Dermis blood vessel endothelial cell (primary cell): ENCODE results near the gene ZNF804A. TPM values are rescaled to one million over a fixed set of nuclear protein-coding genes. Genes with fewer than 3 reads are reported as not detected.
A peak's percentile ranks its signal among the peaks of the same experiment; 100 is the strongest.
"Not testable (repeated sequence)": the region's sequence is repeated elsewhere in the genome, so short reads cannot be mapped to it uniquely, and the experiment has no call there.

Source experiments
- DNase-seq: peaks from one replicate; pipeline ENCODE4 v3.0.0; 2010
- total RNA-seq: library from RNA; depleted of rRNA; stranded (reverse); fragments of >200 nt; gene quantifications from 2 replicates; pipeline ENCODE4 v1.2.3, GENCODE V29; 2014

The ZNF804A gene
- total RNA-seq, 1 donor from 2014 or later, result not detected

DNA sequence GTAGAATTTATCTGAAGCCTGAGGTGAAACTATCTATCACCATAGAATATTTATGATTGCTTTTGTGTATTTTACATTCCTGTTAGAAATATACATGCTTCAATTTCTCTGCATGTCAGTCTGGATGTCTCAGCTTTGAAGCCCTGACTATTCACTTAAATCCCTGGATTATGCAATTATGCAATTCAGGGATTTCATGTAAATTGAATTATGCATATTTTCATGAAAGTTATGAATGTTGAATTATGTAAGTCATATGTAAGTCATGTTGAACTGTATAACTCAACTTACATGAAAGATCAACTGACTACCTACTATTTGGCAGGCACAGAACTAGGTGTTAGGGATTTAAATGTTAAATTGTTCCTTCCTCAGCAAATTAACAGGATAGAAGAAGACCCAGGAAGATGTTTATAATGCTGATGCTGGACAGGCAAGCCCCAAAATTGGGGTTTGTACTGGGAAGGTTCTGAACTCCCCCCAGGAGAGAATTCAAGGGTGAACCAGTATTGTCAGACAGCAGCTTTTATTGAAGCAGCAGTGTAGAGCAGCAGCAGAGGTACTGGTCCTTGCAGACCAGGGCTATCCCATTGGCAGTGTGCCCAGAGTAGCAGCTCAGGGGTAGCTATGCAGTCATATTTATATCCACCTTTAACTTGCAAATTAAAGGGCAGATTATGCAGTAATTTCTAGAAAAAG, 236.5 kb downstream of the ZNF804A start:
- DNase-seq, result no peak

DNA sequence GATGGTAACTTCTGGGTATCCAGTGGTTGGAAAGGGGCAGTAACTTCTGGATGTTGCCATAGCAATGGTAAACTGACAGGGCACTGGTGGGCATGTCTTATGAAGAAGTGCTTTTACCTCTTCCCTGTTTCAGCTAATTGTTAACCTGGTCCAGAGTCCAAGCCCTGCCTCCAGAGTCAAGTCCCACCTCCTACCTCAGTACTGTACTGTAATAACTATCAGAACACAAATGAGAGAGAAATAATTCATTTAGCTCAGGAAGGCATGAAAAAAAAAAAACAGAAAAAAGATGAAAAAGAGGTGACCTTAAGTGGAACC, 237.0 kb downstream of the ZNF804A start:
- DNase-seq, result no peak

DNA sequence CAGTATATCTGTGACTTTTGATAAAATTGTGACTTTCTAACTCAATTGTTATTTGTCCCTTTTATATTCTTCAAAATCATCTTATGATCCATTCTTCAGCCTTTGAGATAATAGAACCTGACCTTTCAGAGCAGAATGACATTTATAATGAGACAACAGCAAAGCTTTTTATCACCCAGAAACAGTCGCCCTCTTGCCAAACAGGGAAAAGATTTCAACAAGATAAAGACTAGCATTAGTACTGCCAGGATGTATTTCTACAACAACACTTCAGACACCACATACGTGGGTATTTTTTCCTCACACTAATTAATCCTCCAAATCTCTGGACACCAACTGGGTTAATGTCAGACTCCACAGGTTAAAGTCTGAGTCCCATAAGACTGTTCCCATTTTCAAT, 249.0 kb downstream of the ZNF804A start:
- no peak for DNase-seq

DNA sequence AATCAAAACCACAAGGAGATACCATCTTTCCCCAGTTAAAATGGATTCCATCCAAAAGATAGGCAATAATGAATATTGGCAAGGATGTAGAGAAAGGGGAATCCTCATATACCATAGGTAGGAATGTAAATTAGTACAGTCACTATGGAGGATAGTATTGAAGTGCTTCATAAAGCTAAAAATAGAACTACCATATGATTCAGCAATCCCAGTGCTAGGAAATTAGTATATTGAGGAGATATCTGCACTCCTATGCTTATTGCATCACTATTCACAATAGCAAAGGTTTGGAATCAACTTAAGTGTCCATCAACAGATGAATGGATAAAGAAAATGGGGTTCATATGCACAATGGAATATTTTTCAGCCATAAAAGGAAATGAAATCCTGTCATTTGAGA, 251.2 kb downstream of the ZNF804A start:
- DNase-seq, result no peak

DNA sequence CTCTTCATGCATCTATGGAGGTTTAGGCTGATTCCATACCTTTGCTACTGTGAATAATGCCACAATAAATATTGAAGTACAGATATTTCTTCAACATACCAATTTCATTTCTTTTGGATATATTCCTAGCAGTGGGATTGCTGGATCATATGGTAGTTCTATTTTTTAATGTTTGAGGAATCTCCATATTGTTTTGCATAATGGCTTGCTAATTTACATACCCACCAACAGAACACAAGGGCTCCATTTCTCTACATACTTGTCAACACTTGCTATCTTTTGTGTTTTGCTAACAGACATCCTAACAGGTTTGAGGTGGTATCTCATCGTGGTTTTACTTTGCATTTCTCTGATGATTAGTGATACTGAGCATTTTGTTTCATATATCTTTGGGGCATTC, 253.2 kb downstream of the ZNF804A start:
- DNase-seq, result no peak

DNA sequence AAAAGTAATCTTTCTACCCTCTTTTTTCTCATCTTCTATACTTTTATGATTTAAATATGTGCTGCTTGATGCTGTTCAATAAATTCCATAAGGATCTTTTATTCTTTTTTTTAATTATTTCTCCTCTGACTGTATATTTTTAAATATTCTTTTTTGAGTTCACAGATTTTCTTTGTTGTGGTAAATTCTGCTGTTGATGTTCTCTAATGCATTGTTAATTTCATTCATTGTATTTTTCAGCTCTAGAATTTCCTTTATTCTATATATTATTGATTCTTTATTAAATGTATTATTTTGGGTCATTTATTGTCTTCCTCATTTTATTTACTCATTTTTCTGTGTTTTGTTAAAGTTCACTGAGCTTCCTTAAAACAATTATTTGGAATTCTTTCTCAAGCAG, 260.9 kb downstream of the ZNF804A start:
- no peak for DNase-seq

- no peak for DNase-seq
Measured at GRCh38 chr2:184860744-184861143, 262.4 kb downstream of the ZNF804A start.

DNA sequence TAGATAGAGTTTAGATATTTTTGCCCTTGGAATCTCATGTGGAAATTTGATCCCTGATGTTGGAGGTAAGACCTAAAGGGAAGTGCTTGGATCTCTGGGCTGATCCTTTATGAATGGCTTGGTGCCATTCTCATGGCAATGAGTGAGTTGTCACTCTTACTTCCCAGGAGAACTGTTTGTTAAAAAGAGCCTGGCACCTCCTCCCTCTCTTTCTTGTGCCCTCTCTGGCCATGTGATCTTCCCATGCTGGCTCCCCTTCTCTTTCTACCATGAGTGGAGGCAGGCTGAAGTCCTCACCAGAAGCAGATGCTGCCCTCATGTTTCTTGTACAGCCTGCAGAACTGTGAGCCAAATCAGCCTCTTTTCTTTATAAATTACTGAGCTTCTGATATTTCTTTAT, 276.9 kb downstream of the ZNF804A start:
- DNase-seq, result no peak

- DNase-seq, result peak; percentile 2
Measured at GRCh38 chr2:184875911-184876310, 277.6 kb downstream of the ZNF804A start.

GRCh38 chr2:184877909-184878308, 279.6 kb downstream of the ZNF804A start:
- no peak for DNase-seq

GRCh38 chr2:184879671-184880070, 281.3 kb downstream of the ZNF804A start:
- no peak for DNase-seq

- DNase-seq, result not testable (repeated sequence)
Measured at GRCh38 chr2:184886585-184886984, 288.3 kb downstream of the ZNF804A start.

DNA sequence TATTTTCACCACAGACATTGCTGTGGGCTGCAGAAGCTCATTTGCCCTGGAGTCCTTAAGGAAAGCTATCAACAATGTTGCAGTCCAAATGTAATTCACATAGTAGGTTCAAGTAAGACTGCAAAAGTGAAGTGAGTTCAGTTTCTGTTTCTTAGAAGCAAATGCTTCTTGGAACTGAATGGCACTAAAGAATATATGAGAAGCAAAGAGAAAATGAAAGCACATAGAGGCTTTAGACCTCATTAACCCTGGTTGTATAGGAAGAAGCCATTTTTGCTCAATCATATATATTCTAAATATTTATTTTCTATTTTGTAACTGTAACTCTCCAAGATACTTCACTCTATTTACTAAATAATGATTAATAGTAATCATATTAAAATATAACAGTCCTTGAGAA, 292.0 kb downstream of the ZNF804A start:
- DNase-seq, result no peak

DNA sequence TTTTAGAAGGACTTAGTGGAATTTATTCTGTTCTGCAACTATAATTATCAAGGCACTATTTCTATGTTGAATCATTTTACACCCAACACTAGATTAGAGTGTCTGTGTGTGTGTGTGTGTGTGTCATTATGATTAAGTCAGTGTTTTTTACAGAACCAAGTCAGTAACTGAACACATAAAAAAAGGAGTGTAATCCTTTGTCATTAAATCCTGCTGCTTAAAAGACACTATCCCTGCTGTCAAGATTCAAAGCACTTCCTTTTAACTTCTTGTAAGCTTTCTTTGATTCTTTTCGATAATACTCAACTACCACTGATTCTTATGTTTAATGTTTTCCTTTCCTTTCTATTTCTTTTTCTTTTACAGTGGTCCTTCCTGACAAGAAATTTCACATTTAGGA, 306.7 kb downstream of the ZNF804A start:
- DNase-seq, result no peak

- DNase-seq, result no peak
Measured at GRCh38 chr2:184906160-184906559, 307.8 kb downstream of the ZNF804A start.

- no peak for DNase-seq
Measured at GRCh38 chr2:184906709-184907108, 308.4 kb downstream of the ZNF804A start.

DNA sequence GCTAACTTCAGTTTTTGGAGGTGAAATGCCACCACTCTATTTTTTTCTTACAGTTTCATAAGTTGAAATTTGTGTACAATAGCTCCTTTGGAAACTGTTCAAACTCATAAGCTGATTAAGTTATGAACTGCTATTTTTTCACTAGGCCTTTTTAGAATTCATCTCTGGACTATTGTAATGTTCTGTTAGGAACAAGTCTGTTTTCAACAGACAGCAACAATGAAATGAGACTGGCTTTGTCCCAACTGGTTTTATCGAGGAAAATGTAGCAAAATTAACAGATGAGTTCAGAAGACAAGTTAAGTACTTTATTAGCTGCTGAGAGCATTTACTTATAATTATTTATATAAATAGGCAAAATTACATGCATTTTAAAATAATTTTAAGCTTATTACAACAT, 310.6 kb downstream of the ZNF804A start:
- no peak for DNase-seq

GRCh38 chr2:184920451-184920965, 322.2 kb downstream of the ZNF804A start:
- no peak for DNase-seq

DNA sequence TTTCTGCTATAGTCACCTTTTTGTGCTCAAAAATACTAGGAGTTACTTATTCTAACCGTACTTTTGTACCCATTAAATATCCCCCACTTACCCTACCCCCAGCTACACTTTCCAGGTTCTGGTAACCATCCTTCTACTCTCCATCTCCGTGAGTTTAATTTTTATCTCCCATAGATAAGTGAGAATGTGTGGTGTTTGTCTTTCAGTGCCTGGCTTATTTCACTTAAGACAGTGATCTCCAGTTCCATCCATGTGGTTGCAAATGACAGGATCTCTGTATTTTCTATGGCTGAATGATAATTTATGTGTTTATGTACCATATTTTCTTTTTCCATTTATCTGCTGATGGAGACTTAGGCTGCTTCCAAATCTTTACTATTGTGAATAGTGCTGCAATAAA, 323.3 kb downstream of the ZNF804A start:
- DNase-seq, result no peak

GRCh38 chr2:184923751-184924150, 325.4 kb downstream of the ZNF804A start:
- no peak for DNase-seq

- no peak for DNase-seq
Measured at GRCh38 chr2:184927040-184927439, 328.7 kb downstream of the ZNF804A start.

GRCh38 chr2:184936761-184937160, 338.4 kb downstream of the ZNF804A start:
- no peak for DNase-seq

GRCh38 chr2:184938221-184938985, 340.1 kb downstream of the ZNF804A start:
- no peak for DNase-seq

DNA sequence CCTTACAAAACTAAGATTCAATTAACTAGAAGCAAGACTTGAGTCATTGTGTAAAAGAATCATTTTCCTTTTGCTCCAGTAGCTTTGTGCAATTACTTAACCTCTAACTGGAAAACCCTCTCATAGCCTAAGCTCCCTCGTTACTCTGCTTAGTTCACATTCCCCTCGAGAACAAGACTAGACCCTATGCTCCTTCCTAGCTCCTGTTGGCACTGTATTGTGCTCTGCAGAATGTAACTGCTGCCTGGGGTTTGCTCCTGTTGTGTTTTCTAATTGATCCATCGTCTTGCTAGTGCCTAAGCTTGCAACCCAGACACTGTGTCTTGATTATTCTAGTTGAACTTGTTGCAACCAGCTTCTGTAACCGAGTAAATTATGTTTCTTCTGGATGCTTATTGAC, 347.0 kb downstream of the ZNF804A start:
- DNase-seq, result no peak
